Jurkat, Clone E6-1 (cell line): Measurements from ENCODE around the gene LIMS2. TPM values are rescaled to one million over a fixed set of nuclear protein-coding genes. Genes with fewer than 3 reads are reported as not detected.

ENCODE experiments used
- DNase-seq: peaks from one replicate; pipeline ENCODE4 v3.0.0-alpha.2; 2011; ENCODE audit warnings: low read depth, low spot score
- H3K4me3 ChIP-seq: 2 replicates; pipeline ENCODE4 v1.5.1; 2011; ENCODE audit warnings: mild to moderate bottlenecking, low read length, control low read depth, moderate library complexity
- polyA plus RNA-seq: library from polyadenylated mRNA; unstranded; fragments of >200 nt; gene quantifications from one replicate; pipeline ENCODE4 v1.2.1, GENCODE V29; 2012; ENCODE audit warnings: missing spikeins; ENCODE audit not compliant: insufficient read length, insufficient read depth

The LIMS2 gene
- polyA plus RNA-seq: 25.1 TPM

DNA sequence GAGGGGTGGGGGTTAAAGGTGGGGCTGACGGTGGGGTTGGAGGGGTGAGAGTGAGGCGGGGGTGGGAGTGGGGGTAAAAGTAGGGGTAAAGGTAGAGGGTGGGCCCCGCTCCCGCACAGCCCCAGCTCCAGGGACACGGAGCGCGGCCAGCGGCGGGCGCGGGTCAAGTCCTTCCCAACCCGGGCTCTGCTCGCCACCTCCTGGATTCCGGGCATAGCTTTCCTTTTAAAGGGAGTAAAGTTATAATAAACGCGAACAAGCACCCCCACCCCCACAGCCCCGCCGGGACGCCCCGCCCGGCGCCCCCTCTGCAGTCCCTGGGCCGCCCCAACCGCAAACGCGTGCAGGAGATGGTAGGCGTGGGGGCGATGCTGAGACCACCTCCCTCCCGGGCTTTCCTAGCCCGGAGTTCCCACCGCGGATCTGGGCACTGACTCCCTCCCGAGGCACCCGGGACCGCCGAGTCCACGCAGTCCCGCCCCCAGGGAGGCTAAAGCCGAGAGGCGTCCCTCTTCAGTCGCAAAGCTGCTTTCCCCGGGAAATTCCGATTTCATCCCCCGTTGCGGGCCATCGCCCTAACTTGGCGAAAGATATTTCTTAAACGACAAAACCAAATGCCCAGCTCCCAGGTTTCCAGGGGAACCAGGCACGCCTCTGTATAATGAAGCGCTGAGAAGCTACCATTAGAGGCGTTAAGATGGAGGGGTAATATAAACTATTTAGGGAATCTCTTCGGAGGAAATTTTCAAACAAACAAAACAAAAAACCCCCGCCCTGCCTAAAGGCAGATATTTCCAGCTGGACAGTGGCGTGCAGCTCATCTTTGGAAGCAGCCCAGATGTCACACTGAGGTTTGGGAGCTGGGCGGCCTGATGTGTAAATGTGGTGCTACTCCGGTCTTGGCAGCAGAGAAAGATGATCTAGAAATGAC, at the start of gene LIMS2:
Gene LIMS2 (minus strand): TSS at position 200 of the 931 bp plus-strand sequence. CDS start 506 bp downstream, outside the sequence.
- no peak within 1 kb of the TSS for H3K4me3 ChIP-seq
- DNase-seq: no peak

DNA sequence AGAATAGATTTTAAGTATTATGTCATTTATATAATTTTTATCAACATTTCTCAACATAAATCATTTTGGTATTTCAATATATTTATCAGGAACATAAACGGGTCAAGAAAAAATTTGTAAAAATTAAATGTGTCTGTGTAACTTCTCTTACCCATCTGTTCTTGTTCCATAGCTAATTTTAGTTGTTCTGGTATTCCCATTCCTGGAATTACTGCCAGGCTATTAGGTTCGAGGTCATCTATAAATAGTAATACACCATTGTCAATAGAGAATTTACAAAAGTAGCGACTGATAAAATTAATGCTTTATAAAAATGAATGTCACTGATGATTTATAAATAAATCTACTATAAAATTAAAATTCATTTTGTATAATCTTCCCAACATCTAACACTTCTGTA, 47.5 kb upstream of the LIMS2 start:
- DNase-seq: no peak
- no peak overlapping the region for H3K4me3 ChIP-seq

GRCh38 chr2:127721978-127722355, 46.6 kb upstream of the LIMS2 start:
- DNase-seq: no peak
- no peak overlapping the region for H3K4me3 ChIP-seq

DNA sequence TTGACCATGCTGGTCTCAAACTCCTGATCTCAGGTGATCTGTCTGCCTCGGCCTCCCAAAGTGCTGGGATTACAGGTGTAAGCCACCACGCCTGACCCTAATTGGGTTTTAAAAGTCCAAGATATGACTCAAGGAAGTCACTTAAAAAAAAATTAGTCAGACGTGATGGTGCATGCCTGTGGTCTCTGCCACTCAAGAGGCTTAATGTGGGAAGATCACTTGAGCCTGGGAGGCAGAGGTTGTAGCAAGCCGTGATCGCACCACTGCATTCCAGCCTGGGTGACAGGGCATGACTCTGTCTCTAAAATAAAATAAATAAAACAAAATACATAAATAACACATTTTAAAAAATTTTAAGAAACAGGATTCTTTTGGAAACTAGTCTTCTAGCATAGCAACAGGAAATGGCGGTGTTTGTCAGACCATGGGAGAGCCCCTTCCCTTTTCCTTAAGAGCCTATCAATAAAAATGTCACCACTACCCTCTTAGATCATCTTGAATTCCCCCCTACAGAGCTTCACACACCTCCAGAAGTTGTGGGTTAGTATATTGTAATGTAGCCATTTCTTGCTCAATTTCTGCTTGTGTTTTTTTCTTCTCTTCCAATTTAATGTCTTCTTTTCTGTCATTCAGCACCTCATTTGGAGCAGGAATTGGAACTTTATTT, 46.1 kb upstream of the LIMS2 start:
- no peak for DNase-seq
- no peak overlapping the region for H3K4me3 ChIP-seq

GRCh38 chr2:127719301-127720218, 44.2 kb upstream of the LIMS2 start:
- no peak overlapping the region for H3K4me3 ChIP-seq
- DNase-seq: no peak

- H3K4me3 ChIP-seq: no peak overlapping the region
- DNase-seq: no peak
Measured at GRCh38 chr2:127718271-127718670, 42.9 kb upstream of the LIMS2 start.

DNA sequence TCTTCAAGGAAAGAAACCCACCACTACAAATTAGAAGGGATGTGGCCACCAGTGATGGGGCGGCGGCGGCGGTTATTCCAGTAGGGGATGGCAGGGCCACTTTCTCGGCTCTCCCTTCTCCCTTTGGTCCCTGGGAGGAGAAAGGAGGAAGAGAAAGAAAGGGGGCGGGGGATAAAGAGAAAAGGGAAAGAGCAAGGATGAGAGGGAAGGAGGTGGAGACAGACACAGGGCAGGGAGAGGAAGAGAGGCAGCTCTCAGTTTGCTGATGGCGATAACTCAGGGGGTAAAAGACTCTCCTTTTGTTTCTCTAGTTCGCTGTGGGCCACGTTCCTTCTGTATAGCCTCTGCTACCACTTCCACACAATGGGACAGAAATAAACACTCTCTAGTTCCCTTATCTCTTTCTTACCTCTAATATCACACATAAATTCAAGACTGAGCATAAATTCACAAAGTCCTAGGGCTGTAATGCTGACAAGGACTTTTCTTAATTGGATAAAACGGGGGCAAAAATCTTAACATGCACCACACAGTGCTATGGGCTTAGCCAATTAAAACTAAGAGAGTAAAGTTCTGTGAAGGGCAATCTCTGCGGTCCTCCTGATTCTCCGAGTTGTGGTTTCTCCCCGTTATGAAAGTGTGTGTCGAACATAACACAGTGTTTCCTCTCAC, 40.6 kb upstream of the LIMS2 start:
- no peak overlapping the region for H3K4me3 ChIP-seq
- no peak for DNase-seq

GRCh38 chr2:127713562-127713961, 38.2 kb upstream of the LIMS2 start:
- H3K4me3 ChIP-seq: no peak overlapping the region
- DNase-seq: no peak

GRCh38 chr2:127712999-127713398, 37.7 kb upstream of the LIMS2 start:
- no peak overlapping the region for H3K4me3 ChIP-seq

GRCh38 chr2:127709336-127709735, 34.0 kb upstream of the LIMS2 start:
- DNase-seq: no peak
- H3K4me3 ChIP-seq: no peak overlapping the region

More at GRCh38 chr2:127712999-127713398, 37.7 kb upstream of the LIMS2 start:
- DNase-seq: no peak

DNA sequence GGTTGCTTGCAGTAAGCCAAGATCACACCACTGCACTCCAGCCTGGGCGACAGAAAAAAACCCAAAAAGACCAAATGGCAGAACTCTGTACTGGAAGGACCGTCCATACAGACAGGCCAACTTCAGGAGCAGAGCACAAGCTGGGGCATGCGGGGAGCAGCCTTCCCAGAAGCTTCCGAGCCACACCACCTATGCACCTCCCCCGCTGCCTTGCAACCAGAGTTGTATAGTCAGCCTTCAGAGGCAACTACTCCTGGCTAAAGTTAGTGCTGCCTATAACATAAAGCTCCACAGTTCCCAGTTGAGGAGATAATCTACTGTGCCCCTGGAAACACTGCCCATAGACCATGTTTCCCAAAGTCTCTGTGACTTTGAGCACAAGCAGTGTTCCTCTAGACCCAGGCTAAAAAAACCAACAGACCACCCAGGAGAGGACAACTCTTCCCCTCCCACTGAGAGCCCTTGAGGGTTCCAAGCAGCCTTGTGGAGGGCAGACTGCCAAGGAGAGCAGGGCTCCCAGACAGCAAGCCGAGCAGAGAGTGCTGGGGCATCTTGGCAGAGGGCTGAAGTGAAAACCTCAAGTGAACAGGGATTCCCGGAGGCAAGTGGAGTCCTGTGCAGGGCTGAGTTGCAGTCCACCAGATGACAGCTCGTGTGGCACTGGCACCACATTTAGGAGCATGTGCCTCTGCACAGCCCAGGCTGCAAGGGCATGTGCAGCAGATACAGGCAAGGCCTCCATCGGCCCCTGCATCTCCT, 32.7 kb upstream of the LIMS2 start:
- DNase-seq: no peak
- no peak overlapping the region for H3K4me3 ChIP-seq

DNA sequence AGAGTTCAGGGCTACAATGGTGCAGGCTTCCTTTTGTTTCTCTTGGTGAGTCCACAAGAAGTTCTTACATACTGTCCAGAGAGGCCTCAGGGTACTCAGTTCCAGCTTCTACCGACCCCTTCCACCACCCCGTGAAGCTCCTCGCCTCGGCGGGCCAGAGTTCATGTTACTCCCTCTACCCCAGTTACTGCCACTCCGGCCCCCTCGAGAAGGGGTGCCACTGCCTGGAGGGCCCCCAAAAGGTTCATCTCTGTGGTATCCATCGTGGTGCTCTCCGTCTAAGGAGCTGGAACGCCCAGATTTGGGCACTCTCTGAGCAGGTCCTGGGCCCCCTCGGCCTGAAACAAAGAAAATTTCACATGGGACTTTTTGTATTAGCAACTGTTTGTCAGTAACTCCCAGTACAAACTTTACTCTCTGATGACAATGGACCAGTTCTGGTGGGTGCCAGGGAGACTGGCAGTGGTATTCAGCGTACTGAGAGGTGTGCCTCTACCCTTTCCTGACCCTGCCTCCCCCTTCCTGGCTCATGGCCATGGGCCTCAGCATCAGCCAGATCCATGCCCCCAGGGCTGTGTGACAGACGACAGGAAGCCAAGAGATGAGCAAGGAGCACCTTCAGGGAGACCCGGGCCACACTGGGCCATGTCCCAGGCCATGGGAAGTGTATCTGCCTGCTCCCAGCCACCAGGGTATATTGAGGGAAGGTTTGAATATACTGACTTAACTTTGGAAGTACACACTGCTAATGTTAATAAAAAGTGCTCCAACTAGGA, 31.1 kb upstream of the LIMS2 start:
- DNase-seq: no peak
- no peak overlapping the region for H3K4me3 ChIP-seq

GRCh38 chr2:127705391-127706065, 30.2 kb upstream of the LIMS2 start:
- no peak overlapping the region for H3K4me3 ChIP-seq
- DNase-seq: no peak

GRCh38 chr2:127704641-127705390, 29.5 kb upstream of the LIMS2 start:
- no peak for DNase-seq
- H3K4me3 ChIP-seq: no peak overlapping the region

DNA sequence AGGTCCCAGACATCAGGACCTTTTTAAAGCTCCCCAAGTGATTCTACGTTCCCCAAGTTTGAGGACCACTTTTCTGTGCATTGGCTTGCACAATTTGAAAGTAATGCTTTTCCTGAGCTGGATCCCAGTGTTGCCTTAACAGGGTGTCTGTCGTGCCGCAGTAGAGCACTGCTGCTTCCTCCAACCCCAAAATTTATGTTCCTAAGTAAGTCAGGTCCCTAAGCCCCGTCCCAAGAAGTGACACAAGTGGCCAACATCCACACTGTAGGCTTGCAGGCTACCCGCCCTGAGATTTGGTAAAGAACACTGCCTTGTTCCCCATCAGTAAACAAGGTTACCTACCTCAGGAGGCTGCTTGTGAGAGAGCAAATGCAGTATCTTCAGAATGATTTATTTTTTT, 28.0 kb upstream of the LIMS2 start:
- H3K4me3 ChIP-seq: no peak overlapping the region
- no peak for DNase-seq

GRCh38 chr2:127702395-127703009, 27.2 kb upstream of the LIMS2 start:
- no peak for DNase-seq
- H3K4me3 ChIP-seq: peak overlapping the region; percentile 65
